HG03571 (cell line): ENCODE data around the gene GNG7.
"Not testable (repeated sequence)": the region's sequence is repeated elsewhere in the genome, so short reads cannot be mapped to it uniquely, and the experiment has no call there.

Source experiments
- ATAC-seq: cut with Tn5 transposase; IDR thresholded peaks from one replicate; pipeline ENCODE4 v1.9.1; 2021; ENCODE audit not compliant: unreplicated experiment

GNG7 gene

DNA sequence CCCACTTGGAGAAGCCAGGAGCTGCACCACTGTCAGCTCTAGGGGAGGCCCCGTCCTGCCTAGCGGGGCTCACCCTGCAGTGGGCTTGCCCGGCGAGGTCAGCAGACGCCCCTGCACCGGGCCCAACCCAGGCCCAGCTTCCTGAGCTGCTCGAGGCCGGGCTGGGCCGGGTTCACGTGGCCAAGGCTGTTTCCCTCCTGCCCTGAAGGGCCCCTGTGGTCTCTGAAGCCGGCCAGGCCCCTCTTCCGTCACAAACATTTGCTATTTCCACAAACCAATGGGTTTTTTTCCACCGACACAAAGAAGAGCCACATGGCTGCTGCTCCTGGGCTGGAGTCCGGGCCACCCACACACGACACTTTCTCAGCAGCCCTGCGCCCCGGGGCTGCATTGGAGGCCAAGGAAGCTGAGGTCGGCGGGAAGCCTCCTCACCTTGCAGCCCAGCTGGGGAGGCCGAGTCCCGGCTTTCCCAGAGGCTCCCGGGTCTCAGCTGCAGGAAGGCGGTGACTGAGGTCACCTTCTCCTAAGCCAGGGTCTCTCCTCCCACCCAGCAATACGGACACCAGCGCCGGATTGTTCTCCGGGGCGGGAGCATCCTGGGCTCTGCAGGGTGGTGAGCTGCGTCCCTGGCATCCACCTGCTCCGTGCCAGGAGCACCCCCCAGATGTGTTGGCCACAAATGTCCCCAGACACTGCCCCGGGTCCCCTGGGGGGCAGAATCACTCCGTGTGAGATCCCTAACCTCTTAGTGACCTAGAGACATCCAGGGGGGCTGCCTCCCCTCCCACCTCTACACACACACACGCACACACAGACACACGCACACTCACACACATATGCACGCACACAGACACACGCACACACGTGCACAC lies 146.0 kb downstream of the GNG7 start:
- ATAC-seq: no peak

DNA sequence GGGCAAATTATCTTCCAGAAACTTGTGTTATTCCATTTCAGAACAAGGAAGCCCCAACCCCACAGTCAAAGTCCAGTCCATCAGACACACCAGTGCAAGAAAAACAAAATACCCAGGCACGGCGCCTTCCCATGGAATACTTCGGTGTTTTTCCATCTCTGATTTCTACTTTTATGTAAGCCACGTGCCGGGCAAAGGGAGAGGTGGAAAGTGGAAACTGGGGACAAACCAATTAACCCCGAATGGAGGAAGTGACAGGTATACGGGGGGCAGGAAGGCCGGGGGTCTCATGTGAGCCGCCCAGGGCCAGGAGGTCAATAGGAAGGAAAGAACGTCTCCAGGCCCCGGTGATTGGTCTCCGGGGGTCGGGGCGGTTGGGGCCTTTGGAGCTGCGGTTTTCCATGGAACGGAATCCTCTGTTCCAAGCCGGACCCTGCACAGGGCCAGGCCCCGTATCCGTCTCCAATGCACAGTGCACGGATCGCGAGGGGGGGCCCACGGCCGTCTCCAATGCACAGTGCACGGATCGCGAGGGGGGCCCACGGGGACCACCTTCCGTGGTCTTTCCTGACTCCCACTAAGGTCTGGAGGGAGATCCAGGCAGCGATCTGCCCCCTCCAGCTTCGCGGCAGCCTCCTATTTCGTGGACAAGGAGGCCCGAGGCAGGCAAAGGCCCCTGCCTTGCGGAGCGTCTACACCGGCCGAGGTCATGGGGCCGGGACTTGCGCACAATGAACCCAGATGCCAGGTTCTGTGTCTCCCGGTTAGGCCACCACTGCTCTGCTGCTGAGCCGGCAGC lies 146.9 kb downstream of the GNG7 start:
- no peak for ATAC-seq

DNA sequence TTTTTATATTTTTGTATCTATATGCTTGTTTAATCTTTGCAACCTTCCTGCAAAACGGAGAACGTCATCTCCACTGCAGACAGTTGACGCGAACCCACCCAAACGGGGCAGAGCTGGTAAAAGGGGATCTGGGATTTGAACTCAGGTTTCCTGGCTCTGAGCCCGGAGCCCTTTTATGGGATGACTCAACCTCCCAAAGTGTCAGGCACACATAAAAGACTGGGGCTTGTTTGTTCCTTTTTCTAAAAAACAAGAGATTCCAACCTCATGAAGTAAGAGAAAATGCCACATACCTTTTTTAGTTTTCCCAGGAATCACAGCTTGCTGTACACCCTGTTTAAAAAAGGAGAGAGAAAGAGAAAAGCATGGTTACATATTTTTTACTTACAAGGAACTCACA lies 147.6 kb downstream of the GNG7 start:
- no peak for ATAC-seq

DNA sequence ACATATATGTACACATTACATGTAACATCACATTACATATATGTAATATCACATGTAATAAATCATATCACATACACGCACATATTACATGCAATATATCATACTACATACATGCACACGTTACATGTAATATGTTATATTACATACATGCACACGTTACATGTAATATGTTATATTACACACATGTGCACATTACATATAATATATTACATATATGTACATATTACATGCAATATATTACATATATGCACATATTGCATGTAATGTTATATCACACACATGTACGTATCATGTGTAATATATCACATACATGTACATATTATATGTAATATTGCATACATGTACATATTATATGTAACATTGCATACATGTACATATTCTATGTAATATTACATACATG lies 149.0 kb downstream of the GNG7 start:
- no peak for ATAC-seq

DNA sequence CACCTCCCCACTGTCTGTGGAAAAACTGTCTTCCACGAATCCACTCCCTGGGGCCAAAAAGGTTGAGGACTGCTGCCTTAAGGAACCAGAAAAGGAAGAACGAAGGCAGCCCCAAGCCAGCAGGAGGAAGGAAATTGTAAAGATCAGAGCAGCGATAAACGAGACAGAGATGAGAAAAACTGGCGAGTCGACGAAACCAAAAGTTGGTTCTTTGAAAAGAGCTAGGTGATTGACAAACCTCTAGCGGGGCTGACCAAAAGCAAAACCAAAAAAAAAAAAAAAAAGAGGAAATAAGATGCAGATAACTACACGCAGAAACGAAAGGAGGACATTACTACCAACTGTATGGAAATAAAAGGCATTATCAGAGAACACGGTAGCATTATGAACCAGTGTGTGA lies 149.6 kb downstream of the GNG7 start:
- ATAC-seq: peak; percentile 58

DNA sequence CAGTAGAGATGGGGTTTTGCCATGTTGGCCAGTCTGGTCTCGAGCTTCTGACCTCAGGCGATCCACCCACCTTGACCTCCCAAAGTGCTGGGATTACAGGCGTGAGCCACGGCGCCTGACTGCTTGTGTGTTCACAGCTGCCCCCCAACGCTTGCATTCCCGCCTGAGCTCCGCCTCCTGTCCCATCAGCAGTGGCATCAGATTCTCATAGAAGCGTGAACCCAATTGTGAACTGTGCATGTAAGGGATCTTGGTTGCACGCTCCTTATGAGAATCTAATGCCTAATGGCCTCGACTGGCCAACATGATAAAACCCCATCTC lies 150.7 kb downstream of the GNG7 start:
- ATAC-seq: no peak

DNA sequence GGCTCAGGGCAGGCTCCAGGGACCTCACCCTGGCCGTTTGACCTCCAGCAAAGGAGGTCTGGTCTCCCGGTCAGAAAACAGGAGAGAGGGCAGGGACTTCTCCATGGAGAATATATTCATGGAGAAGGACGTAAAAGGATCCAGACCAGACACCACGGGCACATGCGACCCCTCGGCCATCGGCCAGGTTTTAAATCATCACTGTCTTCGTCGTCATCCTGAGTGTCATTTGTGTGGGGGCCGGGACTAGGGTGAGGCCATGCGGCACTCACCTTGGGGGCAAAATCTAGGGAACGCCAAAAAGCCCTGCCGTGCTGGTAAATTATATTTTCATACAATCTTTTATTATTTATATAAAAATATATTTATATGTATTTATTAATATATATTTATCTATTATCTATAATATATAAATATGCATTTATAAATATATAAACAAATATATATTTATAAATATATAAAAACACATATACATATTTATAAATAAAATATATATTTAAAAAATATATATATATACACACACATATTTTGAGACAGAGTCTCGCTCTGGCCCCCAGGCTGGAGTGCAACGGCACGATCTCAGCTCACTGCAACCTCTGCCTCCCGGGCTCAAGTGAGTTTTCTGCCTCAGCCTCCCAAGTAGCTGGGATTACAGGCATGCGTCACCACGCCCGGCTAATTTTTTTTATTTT lies 151.2 kb downstream of the GNG7 start:
- no peak for ATAC-seq

DNA sequence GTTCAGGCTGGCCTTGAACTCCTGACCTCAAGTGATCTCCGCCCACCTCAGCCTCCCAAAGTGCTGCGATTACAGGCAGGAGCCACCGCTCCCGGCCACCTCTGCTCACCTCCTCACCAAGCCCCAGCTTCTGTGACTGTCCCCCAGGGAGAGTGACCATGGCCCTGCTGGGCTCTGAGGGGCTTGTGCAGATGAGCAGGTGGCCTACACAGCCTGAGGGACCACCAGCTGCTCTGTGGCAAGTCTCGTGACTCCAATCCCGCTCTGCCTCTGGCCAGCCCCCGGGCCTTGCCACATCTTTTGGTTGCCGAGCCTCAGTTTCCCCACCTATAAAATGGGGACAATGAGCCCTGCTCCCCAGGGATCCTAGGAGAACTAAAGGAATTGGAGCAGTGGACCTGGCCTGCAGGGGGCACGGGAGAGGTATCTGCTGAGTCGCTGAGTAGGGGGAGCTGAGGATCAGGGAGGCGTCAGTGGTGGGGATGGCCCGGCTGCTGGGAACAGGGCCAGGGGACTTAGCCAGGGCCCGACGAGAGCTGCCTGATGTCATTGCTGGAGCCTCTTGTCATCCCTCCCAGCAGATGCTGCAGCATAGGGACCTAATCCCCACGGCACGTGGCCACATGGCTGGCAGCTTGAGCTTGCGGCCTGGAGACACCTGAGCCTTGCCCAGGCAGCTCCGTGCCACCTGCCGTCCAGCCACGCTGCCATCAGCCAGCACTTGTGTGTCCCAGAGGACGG lies 151.9 kb downstream of the GNG7 start:
- no peak for ATAC-seq

DNA sequence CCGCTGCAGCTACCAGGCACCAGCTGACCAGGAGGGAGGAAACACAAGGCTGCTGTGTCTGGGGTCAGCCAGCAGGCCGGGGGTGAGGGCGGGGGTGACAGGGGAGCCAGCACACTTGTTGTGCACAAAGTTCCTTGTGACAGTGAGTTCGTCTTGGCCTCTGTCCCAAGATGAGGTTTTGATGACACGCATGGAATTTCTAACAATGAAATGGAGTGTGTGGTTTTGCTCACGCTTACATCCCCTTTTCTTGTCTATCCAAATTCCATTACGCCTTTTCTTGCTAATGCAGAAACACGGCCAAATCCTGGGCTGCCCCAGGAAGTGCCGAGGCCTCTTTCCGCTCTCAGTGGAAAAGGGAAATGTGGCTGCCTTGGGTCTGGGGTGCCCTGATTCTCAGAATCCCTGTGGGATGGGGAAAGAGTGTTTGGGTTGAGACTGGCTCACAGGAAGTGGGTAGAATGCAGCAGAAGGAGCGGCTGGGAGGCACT lies 152.7 kb downstream of the GNG7 start:
- ATAC-seq: no peak

DNA sequence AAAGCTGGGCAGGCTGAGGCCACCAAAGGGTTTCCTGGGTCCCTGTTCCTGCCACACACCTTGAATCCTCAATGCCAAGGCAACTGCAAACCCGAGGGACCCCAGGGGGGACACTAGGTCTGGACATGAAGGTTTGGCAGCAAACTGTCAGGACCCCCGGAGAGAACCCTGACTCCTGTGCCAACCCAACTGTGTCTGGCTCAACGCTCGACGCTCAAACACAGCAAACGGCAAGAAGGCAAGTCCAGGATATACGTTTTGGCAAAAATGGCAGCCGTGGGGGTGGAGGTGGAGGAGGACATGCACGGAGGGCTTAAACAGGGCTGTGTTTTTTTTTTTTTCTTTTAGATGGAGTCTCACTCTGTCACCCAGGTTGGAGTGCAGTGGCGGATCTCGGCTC lies 153.5 kb downstream of the GNG7 start:
- ATAC-seq: no peak

DNA sequence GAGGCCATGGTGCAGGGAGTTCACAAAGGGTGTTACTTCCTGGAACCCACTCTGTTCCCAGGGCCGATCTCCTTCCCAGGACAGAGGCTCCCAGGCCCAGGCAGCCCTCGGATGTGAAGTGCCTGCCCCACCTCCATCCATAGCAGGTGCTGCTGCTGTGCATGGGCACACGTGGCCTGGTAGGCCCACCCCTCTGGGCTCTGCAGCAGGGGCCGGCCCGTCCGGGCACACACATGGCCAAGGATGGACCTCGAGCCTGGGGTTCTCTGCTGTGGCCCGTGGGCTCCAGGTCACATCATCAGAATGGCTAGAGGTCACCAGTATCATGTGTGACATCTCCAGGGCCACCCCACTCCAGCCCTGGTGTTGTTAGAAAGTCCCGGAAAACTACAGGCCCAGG lies 154.8 kb downstream of the GNG7 start:
- ATAC-seq: no peak

DNA sequence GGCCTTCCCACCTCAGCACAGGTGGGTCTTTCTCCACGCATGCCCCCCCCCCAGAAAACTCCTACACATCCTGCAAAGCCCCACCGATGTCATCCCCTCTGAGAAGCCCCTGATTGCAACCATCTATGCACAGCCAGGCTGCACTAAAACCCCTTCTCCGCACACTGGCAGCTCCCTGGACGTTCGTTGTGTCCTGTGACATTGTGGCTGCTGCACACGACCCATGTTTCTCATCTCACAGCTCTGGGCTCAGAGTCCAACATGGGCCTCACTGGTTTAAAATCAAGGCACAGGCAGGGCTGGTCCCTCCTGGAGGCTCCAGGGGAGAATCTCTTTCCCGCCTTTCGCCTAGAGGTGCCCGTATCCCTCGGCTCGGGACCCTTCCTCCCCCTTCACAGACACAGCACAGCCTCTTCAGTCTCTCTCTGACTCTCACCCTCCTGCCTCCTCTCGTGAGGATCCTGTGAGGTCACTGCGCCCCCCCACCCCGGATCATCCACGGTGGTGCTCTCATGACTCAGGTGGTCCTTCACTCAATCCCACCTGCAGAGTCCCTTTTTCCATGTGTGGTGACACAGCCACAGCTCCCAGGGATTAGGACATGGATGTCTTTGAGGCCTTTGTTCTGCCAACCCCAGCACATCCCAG lies 155.3 kb downstream of the GNG7 start:
- ATAC-seq: no peak

DNA sequence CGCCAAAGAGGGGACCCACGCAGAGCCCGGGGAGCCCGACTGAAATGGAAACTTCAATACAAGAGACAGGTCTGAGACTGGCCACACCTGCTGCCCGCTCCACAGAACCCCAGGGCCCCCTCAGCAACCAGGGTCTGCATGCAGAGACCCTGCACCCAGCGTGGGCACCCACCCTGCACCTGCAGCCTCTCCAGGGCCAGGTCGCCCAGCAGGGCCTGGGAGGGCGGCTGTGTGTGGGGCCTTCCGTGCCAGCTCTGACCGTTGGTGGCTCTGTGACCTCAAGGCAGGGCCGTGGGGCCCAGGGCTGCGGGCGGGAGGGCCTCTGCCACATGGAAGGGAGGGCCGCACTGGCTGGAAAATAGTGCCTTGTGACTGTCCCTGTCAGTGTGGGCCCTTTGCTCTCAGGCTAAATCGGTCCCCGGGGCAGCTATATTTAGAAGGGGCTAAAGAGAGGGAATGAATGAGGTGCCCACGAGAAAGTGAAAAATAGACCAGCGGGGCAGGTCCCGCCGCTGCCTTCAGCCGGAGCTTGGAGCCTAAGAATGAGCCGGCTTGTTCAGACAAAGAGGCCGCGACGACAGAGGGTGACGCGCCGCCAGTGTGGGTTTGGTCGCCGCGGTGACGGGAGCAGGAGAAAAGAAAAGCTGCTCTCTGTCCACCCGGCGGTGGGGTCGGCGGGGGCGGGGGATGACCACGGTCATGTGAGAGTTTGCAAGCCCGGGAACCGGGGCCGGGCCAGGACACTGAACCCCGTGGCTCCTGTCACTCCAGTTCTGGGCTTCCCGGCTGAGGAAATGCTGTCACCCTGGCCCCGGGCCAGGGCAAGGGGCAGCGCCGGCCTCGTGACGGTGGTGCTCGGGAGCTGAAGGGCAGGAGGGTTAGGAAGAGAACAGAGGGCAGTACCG lies 156.1 kb downstream of the GNG7 start:
- no peak for ATAC-seq

DNA sequence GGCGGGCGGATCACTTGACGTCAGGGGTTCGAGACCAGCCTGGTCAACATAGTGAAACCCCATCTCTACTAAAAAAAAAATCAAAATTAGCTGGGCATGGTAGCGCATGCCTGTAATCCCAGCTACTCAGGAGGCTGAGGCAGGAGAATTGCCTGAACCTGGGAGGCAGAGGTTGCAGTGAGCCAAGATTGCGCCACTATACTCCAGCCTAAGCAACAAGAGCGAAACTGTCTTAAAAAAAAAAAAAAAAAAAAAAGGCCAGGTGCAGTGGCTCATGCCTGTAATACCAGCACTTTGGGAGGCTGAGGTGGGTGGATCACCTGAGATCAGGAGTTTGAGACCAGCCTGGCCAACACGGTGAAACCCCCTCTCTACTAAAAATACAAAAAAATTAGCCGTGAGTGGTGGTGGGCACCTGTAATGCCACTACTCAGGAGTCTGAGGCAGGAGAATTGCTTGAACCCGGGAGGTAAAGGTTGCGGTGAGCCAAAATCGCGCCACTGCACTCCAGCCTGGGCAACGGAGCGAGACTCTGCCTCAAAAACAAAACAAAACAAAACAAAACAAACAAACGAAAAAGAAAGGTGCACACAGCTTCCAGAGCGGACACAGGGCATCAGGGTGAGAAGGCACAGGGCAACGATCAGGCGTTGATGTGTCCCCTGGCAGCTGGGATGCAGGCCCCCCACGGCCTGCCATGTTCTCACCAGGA lies 156.9 kb downstream of the GNG7 start:
- not testable (repeated sequence) for ATAC-seq

DNA sequence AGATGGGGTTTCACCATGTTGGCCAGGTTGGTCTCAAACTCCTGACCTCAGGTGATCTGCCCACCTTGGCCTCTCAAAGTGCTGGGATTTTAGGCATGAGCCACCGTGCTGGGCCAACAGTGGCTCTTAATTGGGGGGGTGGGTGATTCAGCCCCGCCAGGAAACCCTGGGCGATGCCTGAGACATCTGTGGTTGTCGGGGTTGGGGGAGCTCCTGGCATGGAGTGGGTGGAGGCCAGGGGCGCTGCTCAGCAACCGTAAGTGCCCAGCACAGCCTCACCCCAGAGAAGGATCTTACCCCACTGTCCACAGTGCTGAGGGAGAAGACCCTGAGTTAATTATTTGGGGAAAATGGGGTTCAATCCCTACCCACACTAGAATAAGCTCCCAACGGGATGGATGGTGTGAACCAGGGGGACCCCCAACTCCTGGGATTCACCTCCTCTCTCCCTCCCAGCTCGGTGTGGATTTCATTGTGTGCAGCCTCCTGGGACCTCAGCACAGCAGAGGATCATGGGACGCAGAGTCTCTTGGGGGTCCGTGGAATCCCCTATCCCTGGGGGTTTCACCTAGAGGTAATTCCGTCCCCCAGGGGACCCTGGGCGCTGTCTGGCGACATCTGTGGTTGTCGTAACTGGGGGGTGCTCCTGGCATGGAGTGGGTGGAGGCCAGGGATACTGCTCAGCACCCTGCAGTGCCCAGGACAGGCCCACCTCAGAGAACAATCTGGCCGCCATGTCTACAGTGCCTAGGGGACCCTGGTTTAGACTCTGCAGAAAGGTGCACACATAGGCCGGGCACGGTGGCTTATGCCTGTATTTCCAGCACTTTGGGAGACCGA lies 157.7 kb downstream of the GNG7 start:
- no peak for ATAC-seq

DNA sequence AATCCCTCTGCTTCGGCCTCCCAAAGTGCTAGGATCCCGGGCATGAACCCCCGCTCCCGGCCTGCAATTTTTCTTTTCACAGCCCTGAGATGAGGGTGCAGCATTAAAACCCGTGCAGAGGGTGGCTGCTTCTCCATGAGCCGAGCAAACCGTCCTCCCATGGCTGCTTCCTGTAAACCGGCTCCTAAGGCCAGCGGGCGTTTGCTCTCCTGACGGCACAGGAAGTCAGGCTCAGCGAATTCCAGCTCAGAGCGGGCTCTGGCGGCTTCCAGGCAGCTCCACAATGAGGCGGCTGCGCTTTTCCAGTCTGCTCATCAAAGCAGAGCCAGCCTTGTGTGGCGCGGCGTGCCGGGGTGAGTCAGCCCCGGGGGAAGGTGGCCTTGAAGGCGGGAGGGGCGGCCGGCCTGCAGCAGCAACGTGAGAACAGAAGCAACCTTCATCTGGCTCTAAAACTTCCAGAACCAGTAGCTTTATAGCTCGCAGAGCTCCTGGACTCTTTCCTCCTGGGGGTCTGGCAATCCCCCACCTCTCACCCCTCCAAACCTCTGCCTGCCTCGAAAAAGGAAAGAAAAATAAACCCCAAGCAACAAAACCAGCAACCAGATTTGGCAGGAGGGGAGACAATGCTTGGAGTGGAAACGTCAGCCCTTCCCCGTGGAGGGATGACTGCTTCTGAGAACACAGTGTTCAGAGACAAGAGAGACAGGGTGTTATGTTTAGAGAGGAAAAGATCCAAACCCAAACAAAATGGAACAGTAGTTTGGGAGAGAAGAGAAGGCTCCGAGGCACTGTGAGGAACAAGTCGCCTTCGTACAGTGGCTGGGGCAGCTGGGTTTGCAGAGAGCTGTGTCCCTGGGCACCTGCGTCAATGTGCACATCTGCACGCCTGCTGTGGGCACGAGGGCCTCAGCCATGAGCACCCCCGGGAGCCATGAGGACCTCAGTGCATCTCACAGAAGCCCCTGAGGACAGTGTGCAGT lies 158.7 kb downstream of the GNG7 start:
- ATAC-seq: no peak

DNA sequence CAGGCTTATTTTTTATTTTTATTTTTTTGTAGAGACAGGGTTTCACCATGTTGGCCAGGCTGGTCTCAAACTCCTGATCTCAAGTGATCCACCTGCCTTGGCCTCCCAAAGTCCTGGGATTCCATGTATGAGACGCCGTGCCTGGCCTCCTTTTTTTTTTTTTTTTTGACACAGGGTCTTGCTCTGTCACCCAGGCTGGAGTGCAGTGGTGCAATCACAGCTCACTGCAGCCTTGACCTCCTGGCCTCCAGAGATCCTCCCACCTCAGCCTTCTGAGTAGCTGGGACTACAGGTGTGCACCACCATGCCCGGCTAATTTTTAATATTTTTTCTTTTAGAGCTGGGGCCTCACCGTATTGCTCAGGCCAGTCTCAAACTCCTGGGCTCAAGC lies 159.4 kb downstream of the GNG7 start:
- not testable (repeated sequence) for ATAC-seq
